ENCODE measurements around the gene TMEM163.
"Not testable (repeated sequence)": the region's sequence is repeated elsewhere in the genome, so short reads cannot be mapped to it uniquely, and the experiment has no call there.

GRCh38 chr2:134751981-134752380 lies 33.2 kb upstream of the TMEM163 start:
- TF ChIP-seq POLR2A, CTCF (IDR thresholded peaks at IDR 0.05): not testable (repeated sequence)

Measured in uterus (tissue), 2 donors.